D341Med (cell line): ENCODE results near the gene TMTC2.

ENCODE experiments used
- DNase-seq: peaks from one replicate; pipeline ENCODE4 v3.0.0; 2012; ENCODE audit warnings: low spot score

The TMTC2 gene

DNA sequence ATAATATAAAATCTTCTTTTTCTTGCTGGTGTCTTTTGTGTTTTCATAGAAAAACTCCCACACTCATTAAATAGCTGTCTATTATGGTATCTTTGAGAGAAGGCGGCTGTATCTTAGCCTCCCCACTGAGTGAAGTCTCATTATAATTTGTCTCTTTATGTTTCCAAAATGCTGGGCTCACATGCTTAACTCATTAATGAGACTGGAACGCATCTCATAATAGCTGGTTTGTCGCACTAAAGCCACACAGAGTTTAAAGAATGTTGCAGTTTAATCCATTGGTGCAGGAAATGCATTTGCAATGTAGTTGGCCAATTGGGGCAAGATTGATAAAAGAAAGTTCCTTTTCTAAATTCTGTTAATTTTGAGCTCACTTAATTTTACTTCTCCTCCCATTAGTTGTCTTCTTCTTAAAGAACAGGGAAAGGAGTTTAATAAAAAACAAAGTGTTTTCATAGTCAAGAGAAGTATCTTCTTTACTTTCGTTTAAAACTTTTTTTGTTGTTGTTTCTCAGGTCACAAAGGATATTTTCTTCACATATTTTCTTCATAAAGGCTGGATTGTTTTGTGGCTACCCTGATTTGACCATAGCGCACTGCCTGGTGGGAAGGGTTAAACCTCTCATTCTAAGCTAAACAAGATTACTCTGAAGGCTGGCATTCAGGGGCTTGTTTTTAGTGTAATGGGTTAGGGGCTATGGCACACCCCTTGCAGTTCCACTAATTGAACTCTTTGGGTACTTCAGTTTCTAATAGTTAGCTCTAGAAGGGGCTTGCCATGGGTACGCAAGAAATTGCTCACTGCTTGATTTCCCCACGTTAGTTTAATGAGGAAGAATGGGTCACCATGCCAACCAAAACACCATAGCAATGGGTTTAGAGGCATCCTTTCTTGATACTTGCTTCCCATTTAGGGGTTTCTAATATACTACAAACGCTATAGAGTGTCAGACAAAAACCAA lies 197.0 kb downstream of the TMTC2 start:
- no peak for DNase-seq

DNA sequence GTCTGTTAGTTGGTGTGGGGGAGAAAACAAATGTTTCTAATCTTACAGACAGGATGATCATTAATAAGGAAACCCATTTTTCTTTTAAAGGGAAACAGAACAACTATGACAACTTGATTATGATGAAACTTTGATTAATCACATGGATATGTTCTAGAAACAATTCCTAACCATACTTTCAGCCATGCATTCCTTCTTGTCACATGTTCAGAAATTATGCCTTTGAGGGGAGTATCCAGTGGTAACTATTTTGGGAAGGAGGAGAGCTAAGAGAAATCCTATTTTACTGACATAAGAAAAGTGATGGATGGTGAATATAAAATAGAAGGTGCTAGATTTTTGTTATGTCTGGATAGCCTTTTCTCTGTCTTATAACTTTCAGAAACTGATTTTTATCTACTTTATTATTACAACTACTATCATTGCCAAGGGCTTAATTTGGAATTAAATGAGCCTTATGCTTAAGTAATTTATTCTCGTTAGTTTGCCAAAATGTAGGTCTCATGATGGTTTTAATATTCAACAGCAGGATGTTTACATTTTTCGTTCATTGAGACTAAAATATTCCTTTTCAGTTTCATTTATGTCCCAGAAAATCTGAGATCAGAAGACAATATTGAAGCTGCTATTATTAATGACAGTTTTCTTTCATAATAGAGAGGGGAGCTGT lies 200.1 kb downstream of the TMTC2 start:
- DNase-seq: no peak

DNA sequence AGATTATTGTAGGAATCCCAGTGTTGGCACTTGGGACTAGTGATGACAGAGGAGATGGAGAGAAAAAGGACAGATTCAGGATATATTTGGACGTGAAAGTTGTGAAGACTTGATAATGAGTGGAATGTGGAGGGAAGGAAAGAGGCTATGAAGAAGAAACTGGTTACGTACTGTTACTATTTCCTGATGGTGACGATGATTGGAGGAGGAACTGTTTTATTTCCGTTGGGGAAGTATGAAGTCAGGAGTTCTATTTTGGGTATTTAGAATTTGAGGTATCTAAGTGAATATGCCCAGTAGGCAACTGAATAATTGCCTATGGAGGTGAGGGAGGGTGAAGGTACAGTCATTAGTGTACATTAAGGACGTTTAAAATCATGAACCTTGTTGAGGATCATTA lies 207.2 kb downstream of the TMTC2 start:
- no peak for DNase-seq

DNA sequence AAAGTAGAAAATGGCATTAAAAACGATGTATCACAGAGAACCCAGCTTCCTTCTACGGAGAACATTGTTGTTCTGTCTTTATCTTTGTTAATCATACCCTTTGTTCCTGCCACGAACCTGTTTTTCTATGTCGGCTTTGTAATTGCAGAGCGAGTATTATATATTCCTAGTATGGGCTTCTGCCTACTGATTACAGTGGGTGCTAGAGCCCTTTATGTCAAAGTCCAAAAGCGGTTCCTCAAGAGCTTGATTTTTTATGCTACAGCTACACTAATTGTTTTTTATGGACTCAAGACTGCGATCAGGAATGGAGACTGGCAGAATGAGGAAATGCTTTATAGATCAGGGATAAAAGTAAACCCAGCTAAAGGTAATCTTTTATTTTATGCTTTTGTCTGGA lies 209.6 kb downstream of the TMTC2 start:
- DNase-seq: no peak

DNA sequence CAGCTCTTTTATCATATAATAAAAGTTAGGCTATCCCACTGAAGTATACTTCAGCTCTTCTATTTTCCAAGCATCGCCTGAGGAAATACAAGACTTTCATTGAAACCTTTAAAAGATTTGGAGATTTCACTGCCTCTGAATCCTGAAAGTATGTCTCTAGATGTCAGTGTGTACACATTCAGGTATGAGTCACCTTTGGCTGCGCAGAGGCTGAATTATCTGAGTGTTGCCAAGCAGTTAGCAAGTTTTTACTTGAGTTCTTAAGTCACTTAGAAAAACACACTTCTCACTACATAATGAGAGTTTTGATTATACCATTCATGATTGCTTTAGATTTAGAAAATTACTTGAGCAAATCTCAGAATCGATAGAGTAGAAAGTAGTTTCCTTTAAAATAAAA lies 210.3 kb downstream of the TMTC2 start:
- no peak for DNase-seq

DNA sequence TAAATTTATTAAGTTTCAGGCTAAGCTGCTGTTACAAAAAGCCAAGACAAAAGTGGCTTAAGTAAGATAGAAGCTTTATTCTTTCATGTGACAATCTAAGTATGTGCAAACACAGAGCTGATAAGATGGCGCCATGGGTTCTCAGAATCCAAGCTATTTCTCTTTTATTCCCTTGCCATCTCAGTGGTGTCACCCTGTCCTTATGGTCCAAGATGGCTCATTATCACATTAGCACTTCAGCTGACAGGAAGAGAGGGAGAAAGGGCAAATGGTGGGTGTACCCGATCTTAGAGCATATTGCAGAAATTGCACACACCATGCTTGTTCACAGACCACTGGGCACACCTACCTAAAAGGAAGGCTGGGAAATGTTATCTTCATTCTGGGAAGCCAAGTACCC lies 211.7 kb downstream of the TMTC2 start:
- no peak for DNase-seq

DNA sequence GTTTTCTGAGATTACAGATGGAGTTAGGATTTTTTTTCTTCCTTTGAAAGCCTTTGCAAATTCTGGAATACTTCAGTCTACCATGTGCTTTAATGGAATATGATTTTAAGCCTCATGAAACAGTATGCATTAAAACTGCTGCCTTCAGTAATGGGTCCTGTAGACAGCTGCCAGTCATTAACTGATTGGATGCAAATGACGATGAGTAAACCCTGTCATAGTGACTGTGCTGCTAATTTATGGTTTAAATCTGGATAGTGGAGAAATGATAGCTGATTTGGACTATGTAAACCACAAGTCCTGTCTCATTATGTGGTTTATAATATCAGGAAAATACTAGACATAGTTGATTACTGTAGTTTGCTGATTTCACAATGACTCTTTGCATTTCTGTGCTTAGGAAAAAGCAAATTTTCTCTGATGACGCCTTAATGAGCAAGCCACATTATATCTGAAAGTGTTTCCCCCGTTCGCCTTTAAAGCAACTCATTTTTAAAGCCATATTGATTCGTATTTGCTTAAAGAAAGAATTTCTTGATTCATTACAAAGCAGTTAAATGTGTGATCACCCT lies 217.6 kb downstream of the TMTC2 start:
- no peak for DNase-seq

DNA sequence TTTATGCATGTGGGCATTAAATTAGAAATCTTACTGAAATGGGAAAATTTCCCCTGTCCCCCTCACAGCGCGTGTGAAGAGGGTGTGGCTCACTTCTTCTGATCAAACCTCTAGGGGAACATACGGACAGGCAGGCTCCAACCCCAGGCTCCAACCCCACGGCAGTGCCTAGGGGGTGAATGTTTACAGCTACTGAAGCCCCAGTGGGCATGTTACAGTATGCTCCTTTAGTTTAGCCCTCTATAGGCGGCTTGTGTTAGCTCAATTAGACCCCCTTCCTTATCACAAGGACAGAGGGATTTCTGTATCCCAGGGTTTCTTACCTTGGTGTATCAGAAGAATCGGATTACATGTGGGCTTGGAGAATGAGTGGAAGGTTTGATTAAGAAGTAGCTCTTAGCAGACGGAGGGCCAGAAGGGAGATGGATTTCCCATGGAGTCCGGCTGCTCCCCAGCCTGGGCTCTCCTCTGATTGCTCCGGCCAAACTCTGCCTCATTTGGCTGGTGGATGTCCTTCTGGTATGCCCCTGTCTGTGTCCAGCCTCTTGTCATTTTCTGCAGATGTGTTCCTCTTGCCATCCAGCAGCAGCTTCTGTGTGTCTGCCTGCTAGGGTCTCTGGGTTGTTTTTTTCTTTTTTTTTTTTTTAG lies 223.7 kb downstream of the TMTC2 start:
- peak; percentile 24 for DNase-seq

DNA sequence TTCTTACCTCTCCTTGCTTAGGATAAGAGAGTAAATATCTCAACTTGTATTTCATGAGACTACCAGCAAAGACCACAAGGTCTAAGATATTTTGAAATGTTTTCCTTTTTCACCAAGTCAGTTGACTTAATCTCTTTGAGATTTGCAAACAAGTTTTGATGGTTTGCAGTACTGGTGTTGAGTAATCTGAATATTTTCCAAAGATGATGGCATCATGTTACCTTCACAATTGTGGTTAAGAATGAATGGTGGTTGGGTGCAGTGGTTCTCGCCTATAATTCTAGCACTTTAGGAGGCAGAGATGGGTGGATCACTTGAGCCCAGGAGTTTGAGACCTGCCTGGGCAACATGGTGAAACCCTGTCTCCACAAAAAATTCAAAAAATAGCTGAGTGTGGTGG lies 225.7 kb downstream of the TMTC2 start:
- no peak for DNase-seq

DNA sequence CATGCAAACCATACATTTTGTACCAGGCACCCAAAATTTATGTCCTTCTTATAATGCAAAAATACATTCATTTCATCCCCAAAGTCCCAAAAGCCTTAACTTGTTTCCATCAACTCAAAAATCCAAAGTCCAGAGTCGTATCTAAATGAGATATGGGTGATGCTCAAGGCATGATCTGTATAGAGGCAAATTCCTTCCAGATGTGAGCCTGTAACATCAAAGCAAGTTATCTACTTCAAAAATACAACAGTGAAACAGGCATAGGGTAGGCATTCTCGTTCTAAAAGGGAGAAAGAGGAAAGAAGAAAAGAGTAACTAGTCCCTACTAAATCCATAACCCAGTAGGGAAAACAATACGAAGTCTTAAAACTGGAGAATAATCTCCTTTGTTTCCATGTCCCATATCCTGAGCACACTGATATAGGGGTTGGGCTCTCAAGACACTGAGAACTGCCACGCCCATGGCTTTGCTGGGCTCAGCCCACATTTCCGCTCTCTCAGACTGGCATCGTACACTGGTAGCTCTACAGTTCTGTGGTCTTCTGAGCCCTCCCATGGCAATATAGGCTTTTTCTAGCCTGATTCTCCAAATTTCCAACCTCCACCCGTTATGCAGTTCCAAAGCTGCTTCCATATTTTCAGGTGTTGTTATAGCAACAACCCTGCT lies 232.8 kb downstream of the TMTC2 start:
- no peak for DNase-seq

DNA sequence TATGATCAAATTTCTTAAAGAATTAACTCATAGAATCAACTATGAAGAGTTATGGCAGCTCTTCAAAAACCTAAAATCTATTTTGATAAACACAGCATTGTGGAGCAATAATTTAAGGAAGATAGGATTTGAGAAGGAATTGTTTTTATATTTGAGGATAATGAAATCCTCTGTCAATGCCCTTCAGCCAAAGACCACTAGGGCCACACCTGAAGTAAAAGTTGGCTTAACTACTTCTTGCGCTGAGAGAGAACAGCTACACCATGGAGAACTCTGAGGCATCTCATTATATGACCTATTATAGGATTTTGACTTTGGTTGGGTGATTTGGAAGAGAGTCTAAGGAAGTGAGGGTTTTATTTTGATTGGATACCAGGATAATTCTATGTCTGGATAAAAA lies 237.2 kb downstream of the TMTC2 start:
- no peak for DNase-seq

DNA sequence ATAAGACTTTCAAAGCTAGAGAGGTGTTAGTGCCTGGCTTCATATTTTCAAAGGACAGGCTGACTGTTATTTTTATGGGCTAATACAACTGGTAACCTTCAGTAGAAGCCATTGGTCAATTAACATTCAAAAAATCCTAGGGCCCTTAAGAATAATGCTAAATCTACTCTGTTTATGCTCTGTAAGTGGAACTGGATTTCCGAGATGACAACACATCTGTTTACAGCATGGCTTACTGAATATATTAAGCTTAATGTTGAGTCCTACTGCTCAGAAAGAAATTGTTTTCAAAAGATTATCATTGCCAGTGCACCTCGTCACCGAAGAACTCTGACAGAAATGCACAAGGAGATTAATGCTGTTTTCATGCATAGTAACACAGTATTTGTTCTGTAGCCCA lies 239.9 kb downstream of the TMTC2 start:
- DNase-seq: no peak

DNA sequence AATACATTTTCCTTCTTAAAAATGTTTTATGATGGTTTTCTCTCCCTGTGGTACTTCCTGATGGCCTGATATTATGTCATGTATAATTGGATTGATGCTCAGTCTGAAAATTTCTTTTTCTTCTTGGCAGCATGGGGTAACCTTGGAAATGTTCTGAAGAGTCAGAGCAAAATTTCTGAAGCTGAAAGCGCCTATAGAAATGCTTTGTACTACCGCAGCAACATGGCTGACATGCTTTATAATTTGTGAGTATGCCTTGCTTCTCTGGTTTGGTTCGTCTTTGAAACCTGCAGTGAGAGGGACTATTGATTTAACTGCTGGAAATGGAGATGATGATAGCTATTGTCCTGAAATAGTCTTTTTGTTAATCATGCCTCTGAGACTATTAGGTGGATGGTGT lies 243.6 kb downstream of the TMTC2 start:
- no peak for DNase-seq

DNA sequence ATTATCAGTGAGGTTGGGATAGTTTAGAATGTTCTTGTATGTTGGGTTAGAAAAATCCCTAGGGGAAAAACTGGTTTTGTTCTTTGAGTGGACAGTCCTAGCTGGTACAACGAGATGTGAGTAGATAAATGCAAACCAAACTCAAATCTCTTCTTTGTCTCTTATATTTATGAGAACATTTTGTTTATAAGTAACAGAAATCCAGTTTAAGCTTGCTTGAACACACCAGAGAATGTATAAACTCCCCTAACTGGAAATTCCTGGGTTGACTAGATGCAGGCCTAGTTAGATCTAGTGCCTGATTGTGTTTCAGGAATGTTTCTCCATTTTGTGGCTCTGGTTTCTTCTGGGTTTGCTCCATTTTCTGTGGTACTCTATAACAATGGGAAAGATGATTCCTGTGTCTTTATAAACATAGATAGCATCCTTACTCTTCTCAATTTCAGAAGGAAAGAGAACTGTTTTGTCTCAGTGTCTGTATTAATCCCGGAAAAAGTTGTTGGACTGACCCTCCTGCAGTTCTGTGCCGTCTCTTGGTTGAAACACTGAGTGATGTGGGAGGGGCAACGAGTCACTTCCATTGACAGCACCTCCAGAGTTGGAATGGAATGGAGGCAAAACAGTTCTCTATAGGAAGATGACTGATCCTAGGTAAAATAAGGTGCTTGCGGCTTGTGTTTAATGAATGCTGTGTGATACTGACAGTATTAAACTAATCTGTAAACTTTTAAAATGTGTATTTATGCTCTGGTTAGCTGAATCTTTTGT lies 244.8 kb downstream of the TMTC2 start:
- DNase-seq: no peak

DNA sequence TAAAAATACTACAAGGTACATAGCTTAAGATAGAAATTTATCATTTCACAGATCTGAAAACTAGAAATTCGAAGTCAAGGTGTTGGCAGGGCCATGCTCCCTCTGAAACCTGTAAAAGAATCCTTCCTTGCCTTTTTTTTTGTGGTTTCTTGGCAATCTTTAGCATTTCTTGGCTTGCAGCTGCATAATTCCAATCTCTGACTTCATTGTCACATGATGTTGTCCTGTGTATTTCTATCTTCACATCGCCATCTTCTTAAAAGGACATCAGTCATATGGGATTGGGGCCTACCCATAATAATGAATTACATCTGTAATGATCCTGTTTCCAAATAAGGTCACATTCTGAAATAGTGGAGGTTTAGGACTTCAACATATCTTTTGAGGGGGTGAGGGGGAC lies 250.4 kb downstream of the TMTC2 start:
- no peak for DNase-seq

DNA sequence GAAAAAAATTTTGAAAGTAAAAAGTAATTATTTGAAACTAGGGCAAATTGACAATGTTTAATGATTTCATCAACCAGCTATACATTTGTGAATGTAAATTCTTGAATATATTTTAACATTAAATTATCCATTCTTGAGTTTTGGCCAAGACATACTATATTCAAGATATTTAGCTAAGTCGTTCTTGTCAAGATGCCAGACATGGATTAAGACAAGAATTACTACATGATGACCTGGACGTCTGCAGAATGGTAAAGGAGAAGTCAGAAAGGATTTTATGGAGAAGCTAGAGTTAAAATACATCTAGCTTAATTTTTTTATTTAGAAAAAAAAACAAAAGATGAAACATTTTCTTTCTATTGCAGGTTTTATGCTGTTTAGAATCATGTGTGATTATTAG lies 255.8 kb downstream of the TMTC2 start:
- no peak for DNase-seq

DNA sequence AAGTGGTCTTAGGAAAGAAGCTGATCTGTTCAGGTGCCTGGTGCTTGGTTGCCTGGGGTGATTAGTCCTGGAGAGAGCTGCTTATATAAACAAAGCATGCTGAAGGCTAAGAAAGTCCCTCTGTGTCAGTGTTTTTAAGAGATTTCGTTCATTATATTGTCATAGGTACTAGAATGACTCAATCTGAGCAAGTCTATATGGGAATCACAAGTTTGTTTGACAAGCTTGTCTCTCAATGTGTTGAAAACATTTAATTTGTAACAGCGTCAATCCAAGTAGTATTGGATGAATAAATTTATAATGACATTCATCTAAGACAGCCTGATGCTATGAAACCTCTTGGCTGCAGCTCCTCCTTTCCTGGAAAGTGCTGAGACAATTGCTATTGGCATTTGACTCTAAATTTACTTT lies 256.3 kb downstream of the TMTC2 start:
- peak; percentile 29 for DNase-seq

DNA sequence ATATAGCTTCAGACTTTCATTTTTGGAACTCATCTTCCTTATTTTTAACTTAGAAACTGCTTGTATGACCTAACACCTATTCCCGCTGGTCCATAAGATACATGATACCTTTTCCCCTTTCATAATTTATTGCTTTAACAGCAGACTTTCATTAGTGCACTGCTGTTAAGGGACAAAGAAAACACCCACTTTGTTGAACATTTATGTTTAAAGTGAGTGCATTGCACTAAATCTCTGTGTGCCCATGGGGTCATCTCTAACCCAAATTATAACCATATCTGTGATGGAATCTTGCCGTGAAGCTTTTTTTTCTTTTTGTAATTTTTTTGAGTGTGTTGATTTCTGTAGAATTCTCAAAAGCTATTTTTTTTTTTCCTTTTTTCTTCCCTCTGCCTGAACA lies 261.8 kb downstream of the TMTC2 start:
- DNase-seq: no peak

DNA sequence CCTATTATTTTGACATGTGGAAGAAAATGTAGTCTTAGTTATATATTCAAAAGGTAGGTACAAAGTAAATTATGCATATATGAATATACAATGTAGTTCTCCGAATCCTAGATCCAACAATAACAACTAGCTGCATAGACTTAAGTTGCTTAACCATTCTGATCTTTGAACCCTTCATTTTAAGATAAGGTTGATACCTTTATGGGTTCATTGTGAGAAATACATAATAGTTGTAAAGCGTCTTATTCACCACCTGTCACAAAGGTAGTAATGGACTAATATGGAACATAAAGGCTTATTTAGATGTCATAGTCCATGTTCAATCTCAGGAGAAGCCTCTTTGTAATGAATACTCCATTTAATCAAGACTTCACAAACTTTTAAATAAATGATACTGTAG lies 263.6 kb downstream of the TMTC2 start:
- no peak for DNase-seq

DNA sequence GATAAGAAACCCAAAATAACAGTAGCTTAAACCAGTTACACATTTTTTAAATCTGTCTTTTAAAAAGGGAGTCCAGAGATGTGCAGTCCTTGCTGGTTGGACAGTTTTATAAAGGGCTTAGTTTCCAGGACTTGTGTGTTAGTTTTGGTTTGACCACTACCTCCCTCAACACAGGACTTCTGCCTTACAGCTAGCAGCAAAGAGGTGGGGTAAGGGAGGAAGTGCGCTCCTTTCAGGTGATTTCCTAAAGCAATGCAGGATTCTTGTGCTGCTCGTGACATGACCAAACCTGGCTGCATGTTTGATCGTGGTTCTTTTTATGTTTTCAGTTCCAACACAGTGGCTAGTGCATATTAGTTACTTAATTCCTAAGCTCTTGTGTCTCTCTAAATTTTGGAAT lies 266.2 kb downstream of the TMTC2 start:
- no peak for DNase-seq

DNA sequence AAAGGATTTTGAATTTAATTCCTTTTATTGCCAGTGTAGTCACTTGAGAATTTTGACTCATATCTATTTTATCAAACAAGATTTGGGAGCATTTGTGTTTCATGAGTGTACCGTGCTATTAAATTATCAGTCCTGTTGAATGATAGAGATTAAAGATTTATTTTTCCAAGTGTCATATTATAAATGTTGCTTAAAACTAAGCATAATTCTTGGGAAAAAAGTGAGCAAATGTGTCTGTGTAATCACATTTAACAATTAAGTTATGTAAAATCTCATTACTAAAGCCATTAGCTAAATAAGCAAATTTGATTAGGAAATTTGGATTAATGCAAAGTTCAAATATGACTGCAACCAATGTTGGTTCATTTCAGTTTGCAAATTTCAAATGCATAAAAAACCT lies 266.7 kb downstream of the TMTC2 start:
- DNase-seq: no peak
